GM18868 (cell line): Measurements from ENCODE around the gene MAP2K5.

Experiments
- ATAC-seq: cut with Tn5 transposase; IDR thresholded peaks from one replicate; pipeline ENCODE4 v1.9.1; 2021; ENCODE audit warnings: mild to moderate bottlenecking, moderate library complexity; ENCODE audit not compliant: unreplicated experiment

MAP2K5 gene

DNA sequence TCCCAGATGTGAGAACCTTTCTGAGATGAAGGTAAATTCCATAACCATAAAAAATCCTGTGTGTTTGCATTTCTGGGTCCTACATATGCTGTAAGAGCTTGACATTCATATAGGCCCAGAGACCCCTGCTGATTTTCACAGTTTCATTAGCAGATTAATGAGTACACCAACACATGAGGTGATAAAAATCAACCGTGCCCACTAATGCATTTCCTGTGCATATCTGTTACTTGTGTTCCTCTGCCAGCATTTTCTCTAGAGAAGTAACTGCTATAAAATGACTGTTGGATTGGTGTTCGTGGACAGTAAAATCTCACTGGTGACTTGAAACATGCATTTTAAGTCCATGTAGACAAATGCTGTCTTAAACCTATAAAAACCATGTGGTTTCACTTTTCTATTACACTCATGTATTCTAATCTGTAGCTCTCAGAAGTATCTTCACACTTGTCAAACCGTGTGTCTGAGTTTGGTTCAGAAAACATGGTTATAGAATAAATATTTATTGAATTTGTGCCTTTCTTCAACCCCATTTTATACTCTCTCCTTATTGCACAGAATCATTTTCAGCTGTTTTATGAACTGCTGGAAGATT lies 14.6 kb downstream of the MAP2K5 start:
- ATAC-seq, result no peak

DNA sequence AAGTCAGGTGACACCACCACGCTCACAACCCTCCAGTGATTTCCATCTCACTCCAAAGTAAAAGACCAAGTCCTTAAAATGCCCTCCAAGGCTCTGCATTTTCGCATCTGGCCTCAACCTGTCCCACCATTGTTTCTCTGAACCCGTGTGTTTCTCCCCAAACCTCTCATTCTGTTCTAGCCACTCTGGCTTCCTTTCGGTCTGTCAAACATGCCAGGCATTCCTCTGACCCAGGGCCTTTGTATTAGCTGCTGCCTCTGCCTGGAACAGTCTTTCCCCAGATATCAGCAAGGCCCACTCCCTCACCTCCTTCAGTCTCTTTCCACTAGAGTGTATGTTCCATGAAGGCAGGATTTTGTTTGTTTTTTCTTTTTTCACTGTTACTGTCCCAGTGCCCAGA lies 16.0 kb downstream of the MAP2K5 start:
- ATAC-seq, result no peak

DNA sequence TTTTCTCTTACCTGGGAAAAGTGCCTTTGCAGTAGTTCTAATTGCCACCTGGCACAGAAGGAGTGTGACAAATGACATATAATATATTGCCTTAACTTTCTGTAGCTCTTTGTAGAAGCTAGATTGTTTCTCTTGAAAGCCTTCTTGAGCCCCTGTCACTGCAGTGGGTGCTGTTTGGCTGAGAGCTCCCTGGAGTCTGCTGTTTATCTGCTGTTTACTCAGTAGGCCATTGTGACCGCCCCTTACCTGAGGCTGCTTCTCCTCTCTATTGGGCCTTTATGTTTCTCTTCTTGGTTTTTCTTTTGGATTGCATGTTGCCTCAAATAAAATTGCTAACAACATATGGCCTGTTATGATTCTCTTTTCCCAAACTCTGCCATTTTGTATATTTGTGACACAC lies 16.7 kb downstream of the MAP2K5 start:
- no peak for ATAC-seq

DNA sequence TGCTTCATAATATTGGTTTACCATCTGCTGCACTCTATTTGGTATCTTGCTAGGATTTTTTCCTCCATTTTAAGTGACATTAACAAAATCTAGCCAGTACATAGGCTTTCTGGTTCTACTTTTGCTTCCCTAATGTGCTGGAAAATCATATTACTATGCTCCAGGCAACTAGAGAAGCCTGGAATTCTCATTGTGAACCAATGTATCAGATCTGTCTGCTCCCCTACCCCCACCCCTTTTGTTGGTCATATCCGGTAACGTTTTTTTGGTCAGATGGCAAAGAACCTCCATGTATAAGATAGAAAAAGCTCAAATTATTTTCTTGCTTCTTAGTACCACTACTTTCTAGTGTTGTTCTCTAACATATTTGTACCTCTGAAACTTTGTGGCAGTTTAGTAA lies 17.1 kb downstream of the MAP2K5 start:
- ATAC-seq, result no peak

DNA sequence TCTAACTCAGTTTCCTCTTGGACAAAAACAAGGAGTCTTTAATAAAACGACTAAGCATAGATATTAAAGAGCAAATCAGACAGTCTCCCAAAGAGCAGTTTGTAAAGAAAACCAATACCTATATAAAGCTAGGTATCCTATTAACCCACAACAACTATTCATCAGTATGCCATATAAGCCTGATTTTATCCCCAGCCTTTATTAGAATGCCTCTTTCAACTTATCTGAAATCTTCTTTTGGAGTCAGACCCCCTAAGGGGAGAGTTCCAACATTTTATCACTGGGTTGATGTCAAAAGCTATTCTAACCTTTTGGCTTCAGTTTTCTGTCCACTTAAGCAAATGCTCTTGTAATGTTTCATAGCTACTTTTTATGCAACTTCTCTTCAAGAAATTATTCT lies 17.8 kb downstream of the MAP2K5 start:
- no peak for ATAC-seq

GRCh38 chr15:67563092-67563491 lies 20.6 kb downstream of the MAP2K5 start:
- no peak for ATAC-seq

DNA sequence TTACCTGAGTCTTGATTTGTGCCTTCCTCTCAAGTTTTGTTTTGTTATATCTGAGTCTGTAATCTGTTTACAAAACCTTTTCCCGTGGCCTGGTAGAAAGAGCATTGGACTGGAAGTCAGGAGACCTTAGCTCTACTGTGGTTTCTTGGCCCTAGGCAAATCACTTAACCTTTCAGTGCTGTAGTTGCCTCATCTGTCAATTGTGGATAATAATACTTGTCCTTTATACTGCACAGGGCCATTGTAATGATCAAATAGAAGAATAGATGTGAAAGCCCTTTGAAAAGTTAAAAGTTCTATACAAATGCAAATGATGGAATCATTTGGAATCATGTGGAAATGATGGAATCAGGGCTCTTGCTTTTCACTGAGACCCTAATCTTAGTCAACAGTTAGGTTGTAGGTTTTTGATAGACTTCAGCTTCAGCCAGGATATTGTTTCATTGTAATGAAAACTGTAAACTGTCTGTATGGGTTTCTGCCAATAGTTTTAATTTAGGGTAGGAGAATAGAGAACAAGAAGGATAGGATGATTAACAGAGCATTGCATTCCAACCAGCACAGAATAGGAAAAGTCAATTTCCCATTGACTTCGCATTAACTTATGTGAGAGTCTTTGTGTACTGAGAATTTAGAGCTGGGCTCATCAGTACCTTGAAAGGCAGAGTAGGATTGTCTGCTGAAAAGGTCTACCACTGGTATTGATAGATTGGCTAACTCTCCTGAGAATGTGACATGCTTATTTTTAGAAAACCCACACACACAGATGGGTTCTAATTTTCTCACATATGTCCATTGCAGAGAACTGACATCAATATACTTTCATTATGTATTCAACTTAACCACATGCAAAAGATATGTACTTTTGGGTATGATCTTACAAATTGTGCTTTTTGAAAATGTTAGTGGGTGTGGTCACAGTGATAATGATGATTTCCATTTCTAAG lies 21.8 kb downstream of the MAP2K5 start:
- peak; percentile 86 for ATAC-seq

- ATAC-seq, result peak; percentile 45
Measured at GRCh38 chr15:67564968-67565345, 22.5 kb downstream of the MAP2K5 start.

DNA sequence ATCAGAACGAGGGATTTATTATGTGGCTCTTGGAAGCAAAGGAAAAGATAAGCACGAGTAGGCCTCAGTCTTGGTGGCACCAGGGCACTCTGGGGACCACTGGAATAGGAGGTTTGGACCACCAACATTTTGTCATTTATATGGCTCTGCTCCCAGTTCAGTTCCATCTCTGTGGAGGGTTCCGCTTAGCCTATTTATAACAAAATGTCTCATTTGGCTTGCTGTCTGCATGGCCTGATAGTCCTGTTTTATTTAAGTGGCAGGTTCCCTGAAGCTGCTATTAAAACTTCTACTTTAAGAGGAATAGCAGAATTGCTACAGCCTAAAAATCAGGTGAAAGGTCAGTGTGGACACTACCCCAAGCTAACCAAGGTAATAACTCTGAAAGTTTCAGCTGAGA lies 27.2 kb downstream of the MAP2K5 start:
- ATAC-seq, result no peak

DNA sequence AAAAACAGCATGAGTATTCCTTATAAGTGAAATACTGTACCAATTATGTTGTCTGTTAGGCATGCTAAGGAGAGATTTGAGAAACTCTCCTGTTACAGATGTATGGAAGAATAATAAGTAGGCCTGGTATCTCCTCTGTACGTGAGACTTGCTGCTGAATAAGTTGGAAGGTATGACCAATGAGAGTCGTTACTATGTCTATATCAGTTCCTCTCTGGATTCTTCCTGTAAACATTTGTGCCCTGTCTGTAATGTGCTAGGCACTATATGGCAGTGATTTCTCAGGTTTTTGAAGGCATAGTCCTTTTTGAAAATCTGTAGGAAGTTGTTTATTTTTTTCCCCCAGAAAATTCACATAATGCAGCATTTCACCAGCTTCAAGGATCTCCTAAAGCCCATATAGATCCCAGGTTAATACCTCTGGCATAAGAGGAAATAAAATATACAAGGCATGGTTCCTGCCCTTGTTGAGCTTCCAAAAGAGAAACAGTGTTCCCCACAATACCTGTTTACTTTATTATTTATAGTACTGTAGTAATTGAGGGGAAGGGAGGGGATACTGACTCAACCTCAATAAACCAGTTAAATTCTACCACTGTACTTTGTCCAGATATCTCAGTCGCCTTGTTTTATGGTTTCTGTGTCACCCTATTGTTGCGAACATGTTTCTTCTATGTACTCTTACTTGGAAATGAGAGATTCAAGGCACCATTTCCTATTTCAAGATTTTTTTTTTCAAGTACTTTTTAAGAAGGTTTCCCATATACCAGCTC lies 28.6 kb downstream of the MAP2K5 start:
- no peak for ATAC-seq

- ATAC-seq, result no peak
Measured at GRCh38 chr15:67571648-67572415, 29.3 kb downstream of the MAP2K5 start.

DNA sequence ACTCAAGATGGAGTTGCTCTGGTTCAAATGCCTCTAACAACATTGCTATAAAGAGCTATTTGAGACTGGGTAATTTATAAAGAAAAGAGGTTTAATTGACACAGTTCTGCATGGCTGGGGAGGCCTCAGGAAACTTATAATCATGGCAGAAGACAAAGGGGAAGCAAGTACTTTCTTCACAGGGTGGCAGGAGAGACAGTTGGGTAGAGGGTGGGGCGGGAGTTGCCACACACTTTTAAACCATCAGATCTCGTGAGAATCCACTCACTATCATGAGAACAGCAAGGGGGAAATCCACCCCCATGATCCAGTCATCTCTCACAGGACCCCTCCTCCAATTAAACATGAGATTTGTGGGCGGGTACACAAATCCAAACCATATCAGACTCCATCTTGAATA lies 30.7 kb downstream of the MAP2K5 start:
- no peak for ATAC-seq

GRCh38 chr15:67575039-67575502 lies 32.6 kb downstream of the MAP2K5 start:
- no peak for ATAC-seq

GRCh38 chr15:67578020-67578600 lies 35.6 kb downstream of the MAP2K5 start:
- ATAC-seq, result no peak

GRCh38 chr15:67579164-67579563 lies 36.7 kb downstream of the MAP2K5 start:
- ATAC-seq, result no peak

DNA sequence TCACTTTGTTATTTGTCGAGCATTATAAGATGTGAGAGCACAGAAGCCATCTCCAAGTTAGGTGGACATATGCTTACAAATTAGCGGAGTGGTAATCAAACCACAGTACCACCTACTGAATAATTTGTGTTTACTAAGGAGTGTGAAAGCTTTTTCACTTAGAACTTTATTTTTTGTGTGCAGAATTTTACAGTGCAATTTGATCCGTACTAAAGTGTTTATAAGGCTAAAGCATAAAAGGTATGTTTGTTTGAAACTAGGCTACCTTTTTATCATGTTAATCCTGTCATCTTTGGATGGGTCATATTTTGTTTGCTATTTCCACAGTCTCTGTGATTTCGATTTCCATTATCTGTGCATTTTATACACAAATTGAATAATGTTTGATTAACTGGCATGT lies 37.5 kb downstream of the MAP2K5 start:
- ATAC-seq, result no peak

DNA sequence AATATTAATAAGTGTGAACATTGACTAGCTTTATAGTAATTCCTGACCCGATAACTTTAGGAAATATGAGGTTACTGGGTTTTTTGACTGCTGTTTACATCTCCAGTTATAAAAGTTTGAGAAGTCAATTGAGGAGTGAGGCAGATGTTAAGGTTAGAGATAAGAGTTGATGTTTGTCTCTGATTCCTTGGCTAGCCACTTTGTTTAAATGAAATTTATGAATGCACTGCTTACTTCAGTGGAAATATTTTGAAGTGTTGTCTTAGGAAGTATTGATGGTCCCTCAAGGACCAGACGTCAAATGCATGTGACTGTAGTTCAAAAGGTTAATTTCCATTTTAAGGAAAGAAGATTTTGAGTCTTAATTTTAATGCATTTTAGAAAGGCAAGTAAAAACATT lies 41.7 kb downstream of the MAP2K5 start:
- no peak for ATAC-seq

DNA sequence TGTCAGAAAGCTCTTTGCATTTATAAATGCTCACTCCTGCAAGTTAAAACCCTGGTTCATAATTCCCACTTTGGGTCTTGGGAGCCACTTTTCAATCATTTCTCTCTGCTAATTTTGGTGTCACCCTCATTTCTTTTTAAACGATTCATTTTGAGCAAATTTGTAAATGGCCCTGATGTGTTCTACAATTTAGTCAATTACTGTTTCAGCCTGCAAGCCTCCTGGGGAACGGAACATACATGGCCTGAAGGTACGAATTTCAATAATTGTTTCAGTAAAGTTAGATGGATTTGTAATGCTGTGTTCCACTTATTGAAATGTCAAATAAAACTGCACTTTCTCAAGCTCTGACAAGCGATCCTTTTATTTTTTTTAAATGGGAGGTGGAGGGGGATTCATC lies 43.2 kb downstream of the MAP2K5 start:
- no peak for ATAC-seq

DNA sequence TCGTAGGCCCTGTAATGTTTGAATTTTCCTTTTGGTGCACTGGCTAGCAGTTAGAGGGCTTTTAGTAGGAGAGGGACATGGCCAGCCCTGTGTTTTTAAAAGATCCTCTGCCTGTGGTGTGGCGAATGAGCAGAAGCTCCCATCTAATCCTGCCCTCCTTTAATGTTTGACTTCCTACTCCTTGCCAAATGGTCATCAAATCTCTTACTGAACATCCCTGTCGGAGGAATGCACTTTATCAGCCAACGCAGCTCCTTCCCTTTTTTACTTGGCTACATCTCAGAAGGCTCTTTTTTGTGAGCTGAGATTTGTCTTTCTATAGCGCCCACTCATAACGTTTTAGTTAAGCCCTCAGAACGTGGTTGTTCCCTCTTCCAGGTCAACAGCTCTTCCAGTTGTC lies 44.8 kb downstream of the MAP2K5 start:
- no peak for ATAC-seq

- no peak for ATAC-seq
Measured at GRCh38 chr15:67587754-67588153, 45.3 kb downstream of the MAP2K5 start.
